HG02571 (cell line): ENCODE data around the gene NSMF.
"Not testable (repeated sequence)": the region's sequence is repeated elsewhere in the genome, so short reads cannot be mapped to it uniquely, and the experiment has no call there.

Source experiments
- ATAC-seq: cut with Tn5 transposase; IDR thresholded peaks from one replicate; pipeline ENCODE4 v1.9.1; 2021; ENCODE audit warnings: mild to moderate bottlenecking, moderate library complexity; ENCODE audit not compliant: unreplicated experiment

Gene NSMF

DNA sequence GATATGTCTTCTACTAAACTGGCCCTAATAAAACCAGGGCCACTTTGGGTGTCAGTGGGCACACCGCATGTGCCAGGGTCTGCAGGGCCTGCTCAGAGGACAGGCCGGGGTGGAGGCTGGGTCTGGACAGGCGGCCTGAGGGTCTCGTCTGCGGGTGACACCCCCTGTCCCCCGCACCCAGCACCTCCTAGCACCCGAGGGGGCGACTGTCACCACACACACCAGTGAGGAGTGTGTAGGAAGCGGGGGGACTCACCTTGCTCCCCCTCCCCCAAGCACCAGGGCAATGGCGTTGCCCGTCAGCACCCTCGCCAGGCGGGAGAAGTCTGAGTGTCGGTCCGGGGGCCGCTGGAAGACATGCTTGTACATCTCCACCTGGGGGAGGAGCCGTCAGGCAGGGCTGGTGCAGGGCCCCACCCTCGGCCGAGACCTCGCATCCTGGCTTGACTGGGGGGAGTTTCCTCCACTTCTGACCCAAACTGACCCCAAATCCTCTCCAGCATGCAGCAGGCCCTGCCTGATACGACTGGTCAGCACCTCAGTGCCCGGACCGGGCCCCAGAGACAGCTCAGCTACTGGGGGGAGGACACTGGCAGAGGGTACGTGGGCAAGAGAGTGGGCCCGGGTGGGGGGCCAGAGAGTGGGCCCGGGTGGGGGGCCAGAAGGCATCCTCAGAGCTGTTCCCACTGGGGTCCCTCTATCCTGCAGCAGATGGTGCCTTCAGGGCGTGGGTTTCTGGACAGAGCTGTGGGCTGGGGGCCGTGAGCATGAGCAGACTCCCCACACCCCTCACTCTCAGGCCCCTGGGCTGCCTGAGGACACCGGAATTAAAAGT is 18.9 kb upstream of the NSMF start:
- ATAC-seq, result no peak

DNA sequence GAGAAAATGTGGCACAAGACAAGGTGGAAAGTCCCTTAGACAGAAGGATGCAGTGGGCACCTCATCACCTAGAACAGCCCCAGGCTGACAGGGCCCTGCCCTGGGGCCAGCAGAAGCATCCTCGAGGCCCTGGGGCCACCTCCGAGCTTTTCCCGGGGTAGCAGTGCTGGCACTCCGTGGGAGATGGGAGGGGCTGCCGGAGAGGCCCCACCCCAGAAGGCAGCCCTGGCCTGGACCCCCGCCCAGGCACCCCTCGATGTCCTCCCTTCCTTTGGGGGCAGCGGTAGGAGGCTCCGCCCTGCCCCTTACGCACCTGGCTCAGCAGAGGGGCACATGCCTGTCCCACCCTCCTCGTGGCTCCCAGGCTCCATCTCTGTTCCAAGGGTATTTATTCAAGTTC is 17.7 kb upstream of the NSMF start:
- ATAC-seq, result no peak

DNA sequence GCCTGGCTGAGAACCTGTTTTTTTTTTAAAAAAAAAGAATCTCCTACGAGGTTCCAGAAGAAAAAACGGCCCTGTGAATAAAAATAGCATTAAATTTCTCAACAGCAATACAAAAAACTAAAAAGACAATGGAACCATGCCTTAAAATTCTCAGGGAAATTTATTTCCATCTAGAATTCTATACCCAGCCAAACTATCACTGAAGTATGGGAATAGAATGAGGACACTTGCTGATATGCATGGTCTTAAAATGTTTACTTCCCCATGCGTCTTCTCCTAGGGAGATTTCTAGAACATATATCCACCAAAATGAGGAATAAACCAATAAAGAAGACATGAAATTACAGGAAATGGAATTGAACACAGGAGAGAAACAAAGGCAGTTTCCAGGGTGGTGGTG is 16.5 kb upstream of the NSMF start:
- no peak for ATAC-seq

DNA sequence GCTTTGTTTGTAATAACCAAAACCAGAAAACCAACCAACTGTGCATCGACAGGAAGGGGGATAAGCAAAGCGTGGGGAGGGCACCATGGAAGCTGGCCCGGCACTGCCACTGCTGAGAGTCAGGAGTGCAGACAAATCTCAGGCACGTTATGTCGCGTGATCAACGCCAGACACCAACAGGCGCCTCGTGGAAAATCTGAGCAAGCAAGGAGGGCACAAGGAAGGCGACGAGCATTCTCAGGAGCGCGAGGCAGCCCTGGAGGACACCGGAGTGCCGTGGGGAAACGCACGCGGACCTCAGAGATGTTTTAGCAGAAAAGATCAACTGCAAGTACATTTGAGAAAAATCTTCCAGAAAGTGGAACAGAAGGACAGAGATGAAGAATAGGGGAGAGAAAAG is 15.1 kb upstream of the NSMF start:
- no peak for ATAC-seq

DNA sequence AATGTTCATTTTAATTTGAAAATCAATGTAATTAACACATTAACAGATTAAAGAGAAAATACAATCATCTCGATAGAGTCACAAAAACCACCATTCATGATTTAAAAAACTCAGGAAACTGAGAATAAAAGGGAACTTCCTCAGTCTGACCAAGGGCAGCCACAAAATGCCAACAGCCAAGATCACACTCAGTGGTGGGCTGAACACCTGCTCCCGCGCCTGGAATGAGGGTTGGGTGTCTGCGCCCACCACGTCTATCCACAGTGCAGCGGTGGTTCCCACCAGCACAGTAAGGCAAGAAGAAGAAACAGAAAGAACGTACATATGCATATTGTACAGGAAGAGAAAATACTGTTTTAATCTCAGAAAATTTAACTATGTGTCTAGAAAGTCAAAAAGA is 11.7 kb upstream of the NSMF start:
- ATAC-seq, result no peak

DNA sequence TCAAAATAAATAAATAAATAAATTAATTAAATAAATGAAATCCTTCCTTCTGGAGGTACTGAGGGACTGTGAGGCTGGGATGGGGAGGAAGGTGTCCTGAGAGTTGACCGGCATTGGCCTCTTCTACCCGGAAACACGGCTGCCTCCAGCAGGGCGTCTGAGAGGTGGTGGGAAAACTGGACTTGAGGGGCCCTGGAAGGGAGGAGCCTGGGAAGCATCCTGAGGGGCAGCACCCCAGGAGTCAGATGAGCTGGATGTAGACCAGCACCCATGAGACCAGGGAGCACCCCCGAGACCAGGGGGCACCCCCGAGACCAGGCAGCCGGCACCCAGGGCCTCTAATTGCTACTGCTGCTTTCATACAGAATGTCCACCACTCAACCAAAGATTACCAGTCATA is 8.8 kb upstream of the NSMF start:
- ATAC-seq, result no peak

DNA sequence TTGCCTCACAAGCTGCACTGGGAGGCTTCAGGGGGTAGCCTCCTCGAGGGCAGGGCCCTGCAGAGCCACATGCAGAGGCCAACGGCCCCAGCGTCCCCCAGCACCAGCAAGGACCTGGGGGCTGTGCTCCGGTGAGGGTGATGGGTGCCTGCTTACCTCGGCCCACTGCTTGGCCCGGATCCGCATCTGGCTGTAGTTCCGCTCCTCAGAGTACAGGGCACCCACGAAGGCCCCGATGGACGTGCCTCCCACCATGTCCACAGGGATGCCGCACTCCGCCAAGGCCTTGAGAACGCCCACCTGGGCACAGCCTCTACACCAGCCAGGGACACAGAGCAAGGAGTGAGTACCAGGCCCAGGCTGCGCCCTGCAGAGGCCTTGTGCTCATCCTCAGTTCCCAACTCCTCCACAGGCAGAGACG is 8.0 kb upstream of the NSMF start:
- no peak for ATAC-seq

DNA sequence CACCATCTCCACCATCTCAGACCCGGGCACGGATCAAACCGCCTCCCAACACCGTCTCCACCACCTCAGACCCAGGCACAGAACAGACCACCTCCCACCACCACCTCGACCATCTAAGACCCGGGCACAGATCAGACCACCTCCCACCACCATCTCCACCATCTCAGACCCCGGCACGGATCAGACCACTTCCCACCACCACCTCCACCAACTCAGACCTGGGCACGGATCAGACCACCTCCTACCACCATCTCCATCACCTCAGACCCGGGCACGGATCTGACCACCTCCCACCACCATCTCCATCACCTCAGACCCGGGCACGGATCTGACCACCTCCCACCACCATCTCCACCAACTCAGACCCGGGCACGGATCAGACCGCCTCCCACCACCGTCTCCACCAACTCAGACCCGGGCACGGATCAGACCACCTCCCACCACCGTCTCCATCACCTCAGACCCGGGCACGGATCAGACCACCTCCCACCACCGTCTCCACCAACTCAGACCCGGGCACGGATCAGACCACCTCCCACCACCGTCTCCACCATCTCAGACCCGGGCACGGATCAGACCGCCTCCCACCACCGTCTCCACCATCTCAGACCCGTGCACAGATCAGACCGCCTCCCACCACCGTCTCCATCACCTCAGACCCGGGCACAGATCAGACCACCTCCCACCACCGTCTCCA is 7.4 kb upstream of the NSMF start:
- ATAC-seq, result not testable (repeated sequence)

DNA sequence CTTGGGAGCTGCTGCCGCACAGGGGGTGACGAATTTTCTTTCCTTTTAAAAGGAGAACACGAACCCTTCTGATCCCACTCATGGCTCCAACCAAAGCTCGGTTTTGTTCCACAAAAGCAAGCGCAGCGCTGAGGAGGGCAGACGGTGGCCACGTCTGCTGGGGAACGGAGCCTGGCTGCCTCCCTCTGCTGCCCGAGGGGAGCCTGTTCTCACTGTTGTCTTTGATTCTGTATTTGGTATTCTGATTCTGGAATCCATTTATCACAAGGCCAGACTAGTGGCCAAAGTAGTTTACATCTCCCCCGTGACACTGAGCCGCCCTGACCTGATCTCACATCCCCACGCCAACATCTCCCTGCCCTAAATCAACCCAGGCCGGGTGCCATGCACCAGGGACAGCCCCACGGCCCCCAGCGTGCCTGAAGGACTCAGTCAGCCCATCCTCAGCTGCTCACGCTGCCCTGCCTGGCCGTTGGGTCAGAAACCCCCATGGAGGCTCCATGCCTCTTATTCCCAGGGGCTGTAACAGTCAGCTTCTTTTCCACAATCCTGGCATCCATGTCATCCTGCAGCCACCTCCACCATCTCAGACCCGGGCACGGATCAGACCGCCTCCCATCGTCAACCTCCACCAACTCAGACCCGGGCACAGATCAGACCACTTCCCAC is 6.7 kb upstream of the NSMF start:
- ATAC-seq, result no peak

DNA sequence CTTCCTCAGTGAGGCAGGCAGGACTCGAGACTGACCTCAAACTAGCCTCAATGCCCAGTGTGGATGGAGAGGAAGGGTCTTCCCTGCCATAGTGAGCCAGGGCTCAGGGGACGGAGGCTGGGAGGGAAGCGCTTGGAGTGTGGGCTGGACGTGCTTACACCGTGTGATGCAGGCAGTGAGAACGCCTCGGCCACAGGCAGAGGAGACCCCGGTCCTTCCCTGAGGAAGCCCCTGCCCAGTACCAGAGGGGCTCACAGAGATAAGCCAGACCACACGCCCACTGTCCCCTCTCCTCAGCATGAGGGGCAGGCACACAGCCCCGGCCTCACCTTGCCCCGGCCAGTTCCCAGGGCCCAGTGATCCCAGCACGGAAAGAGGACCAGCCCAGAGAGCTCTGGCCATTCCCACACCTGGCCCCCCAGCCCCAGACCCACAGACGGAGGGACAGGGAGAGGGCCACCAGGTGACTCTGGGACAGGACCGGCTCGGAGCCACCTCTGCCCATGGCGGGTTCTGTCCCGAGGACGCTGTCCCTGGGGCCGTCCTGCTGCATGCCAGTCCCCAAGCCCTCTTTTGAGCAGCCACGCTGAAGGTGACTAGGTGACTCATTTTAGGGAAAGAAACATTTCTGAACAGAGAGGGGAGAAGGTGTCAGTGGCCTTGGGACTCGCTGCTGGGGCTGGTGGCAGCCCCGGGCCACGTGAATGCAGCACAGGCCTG is 6.0 kb upstream of the NSMF start:
- ATAC-seq, result no peak

DNA sequence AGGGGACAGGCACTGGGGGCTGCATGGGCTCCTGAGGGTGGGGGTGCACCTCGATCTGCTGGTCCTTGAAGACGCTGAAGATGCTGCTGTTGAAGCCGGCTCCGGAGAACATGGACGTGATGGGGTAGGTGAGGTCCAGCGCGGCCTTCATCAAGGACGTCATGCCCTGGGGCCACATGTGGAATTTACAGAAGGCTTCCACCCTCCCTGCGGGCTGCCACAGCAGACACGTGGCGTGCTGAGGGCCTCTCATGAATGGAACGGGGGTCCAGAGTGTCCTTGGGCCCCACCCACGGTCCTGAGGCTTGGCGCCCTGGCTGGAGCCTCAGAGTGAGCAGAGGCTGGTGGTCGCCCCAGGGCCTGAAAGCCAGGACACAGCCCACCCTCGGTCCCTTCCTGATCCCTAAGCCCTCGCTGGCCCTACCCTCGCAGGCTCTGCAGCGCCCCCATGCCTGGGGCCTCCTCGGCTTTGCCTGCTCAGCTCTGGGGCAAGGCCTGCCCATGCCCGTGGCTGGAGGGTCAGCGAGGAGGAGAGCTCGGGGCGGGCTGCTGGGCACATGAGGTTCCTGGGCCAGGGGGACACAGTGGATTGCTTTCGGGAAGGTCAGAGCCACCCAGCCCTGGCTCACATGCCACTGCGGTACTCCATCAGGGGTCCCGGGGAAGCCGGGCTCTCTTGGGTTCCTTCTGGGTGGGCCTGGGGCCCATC is 5.3 kb upstream of the NSMF start:
- no peak for ATAC-seq

DNA sequence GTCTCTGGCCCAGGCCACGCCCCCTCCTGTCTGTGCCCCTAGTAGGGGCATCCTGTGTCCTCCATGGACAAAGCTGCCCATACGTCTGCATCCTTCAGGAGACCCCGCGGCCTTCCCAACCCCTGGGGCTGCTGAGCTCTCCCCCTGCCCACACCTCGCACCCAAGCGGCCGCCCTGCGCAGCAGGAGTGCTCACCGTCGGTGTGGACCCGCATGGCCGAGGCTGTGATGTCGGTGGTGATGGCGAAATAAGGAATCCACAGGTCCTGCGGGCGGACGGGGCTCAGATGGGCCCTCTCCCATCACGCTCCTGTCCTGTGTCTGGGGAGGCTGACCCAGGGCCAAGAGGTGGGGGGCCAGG is 4.8 kb upstream of the NSMF start:
- no peak for ATAC-seq

DNA sequence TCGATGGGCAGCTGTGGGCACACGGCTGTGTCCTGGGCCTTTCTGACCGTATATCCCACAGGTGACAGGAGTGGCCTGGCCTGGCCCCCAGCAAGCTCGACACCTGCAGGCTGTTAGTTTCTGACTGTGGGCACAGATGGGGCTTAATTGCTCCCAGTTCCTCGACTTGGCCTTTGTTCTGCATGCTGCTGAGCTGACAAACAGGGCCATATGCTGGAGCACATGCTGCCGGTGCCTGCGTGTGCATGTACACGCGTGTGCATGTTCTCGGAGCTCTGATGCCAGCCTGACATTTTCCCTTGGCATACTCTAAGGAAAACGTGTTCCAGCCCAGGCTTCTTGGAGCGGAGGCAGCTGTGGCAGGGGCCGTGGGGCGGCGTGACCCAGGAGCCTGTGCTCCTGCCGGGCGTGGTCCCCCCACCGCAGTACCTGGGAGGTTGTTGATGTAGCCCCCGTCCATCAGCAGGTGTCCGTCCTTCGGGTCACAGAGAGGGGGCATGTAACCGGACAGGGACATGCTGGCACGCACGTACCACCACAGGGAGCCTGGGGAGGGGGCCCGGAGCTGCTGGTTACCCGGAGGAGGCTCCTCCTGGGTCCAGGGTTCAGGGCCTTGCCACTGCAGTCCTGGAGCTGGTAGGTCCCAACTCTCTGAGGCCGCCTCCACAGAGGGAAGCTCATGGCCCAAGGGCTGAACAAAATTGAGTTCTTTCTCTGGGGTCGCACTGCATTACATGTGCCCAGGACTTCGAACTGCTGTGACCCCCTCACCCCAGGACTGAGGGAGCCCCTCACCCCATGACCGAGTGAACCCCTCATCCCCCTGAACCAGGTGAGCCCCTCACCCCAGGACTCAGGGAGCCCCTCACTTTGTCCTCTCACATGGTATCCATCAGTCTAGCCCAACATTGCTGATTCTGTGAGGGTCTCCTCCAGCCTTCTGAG is 4.1 kb upstream of the NSMF start:
- no peak for ATAC-seq

DNA sequence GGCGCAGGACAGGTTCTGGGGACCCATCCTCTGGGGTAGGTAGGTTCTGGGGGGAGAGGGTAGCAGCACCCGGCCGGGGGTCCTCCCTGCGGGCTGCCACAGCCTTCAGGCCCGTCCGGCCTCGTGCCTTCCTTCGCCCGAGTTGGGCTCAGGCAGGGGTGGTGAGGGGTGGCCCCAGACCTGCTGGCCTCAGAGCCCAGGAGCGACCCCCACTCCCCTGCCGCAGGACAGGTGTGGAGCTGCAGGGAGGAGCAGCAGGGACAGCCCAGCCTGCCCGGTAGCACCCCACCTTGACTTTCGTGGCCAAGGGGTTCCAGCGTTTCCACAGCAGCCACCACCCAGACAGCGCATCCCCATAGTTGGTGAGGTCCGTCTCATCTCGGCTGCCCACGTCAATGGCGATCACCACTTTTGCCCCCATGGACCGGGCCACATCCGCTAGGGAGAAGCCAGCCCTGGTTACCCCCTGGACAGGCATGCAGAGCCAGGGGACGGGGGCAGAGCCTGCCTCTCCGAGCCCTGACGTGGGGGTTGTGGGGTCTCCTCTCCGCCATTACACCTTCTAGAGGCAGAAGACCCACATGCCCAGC is 3.4 kb upstream of the NSMF start:
- no peak for ATAC-seq

DNA sequence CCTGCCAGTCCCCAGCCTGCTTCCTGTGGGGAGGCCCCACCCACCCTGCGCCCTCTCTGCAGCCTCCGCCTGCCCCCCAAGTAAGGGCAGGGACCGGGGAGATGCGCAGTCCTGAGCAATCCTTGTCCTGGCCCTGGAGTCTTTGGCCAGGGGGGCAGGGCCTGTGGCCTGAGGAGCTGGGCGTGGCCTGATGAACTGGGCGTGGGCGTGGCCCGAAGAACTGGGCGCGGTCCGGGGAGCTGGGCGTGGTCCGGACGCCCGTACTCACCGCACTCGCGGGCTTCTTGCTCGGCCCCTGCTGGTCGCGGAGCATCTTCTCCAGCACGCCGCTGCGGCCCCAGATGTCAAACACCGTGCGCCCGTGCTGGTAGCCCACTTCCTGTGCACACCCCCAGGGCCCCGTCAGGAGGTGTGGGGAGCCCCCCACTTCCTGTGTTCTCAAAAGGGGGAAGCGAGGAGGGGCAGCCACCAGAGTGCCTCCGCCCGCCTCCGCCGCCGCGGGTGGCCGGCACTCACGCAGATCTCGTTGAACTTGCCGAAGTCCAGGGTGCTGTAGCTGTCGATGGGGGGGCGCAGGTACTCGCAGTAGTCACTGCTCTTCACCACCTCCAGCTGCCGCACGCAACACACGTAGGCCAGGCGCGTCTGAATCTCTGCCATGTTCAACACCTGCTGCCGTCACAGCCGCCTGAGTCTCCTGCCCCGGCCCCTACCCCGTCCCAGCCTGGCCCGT is 2.7 kb upstream of the NSMF start:
- no peak for ATAC-seq

DNA sequence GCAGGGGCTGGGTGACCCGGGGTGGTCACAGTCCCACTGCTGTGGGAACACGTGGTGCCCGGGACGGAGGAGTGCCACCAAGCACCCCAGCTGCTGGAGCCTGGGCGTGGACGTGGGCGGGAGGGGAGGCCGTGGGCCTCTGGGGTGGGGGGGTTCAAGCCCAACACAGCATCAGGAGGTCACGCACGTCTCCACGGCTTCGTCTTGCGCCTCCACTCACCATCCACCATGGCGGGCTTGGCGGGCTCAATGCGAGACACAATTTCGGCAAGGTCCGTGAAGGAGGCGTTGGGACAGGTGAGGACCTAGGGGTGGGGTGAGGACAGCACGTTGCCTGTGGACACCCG is 2.2 kb upstream of the NSMF start:
- ATAC-seq, result no peak

DNA sequence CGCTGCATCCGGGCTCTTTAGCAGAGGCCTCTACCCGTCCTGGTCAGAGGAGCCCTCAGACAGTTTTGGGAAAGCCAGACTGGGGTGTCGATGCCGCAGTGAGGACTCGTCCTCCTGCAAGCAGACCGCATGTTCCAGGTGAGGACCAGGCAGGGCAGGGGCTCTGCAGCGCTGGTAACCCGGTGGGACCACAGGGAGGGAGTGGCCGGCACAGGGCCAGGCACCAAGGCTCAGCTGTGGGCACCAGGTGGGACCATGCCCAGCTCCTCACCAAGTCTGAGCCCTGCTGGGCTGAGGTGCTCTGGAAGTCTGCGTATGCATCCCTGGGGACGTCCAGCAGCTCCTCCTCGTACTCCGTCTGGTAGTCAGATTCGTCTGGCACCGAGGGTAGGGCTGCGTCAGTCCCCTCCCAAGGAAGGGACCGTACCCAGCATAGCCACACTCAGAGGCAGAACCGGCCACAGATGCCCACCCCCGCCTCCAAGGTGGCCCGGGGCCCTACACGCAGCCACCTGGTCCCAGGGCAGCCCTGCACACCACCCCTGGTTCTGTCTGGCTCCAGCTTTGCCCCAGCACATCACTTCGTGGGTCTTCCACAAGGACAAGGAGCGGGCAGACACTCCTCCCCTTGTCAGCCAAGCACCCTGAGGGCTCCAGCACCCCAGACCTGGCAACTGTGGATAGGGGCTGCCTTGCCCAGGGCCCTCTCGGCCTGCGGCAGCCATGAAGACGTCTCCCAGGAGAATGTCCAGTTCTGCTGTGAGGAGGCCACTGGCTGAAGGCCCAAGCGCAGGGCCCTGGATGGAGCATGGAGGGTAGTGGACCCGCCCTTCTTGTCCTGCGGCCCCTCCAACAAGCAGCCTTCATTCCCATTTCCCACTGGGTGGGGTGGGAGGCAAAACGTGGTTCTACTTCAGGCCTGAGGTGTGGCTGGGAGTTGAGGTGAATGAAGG is 1.5 kb upstream of the NSMF start:
- no peak for ATAC-seq
